HEK293 (cell line): ENCODE measurements around the gene NSUN3.

Source experiments
- FEZF1 ChIP-seq: fragments of 450-650 bp; formaldehyde crosslinking; IDR thresholded peaks from 2 replicates; pipeline ENCODE4 v1.5.1; 2016; ENCODE audit warnings: missing biosample characterization, missing genetic modification characterization
- GLIS1 ChIP-seq: fragments of 450-650 bp; formaldehyde crosslinking; IDR thresholded peaks from 2 replicates; pipeline ENCODE4 v1.5.1; 2016; ENCODE audit warnings: missing biosample characterization, missing genetic modification characterization
- GLIS2 ChIP-seq: fragments of 450-650 bp; formaldehyde crosslinking; IDR thresholded peaks from 2 replicates; pipeline ENCODE4 v1.5.1; 2016; ENCODE audit warnings: missing biosample characterization, missing genetic modification characterization
- KLF8 ChIP-seq: fragments of 450-650 bp; formaldehyde crosslinking; IDR thresholded peaks from 2 replicates; pipeline ENCODE4 v1.5.1; 2016; ENCODE audit warnings: missing biosample characterization, missing genetic modification characterization
- REPIN1 ChIP-seq: fragments of 450-650 bp; formaldehyde crosslinking; IDR thresholded peaks from 2 replicates; pipeline ENCODE4 v1.5.1; 2017; ENCODE audit warnings: missing biosample characterization, missing genetic modification characterization, low read depth
- REST ChIP-seq: fragments of 450-650 bp; formaldehyde crosslinking; IDR thresholded peaks from 2 replicates; pipeline ENCODE4 v1.5.1; 2016; ENCODE audit warnings: missing biosample characterization, missing genetic modification characterization
- SP2 ChIP-seq: fragments of 450-650 bp; formaldehyde crosslinking; IDR thresholded peaks from 2 replicates; pipeline ENCODE4 v1.5.1; 2016; ENCODE audit warnings: missing biosample characterization, missing genetic modification characterization
- SP7 ChIP-seq: fragments of 450-650 bp; formaldehyde crosslinking; IDR thresholded peaks from 2 replicates; pipeline ENCODE4 v1.5.1; 2016; ENCODE audit warnings: missing biosample characterization, missing genetic modification characterization
- YY2 ChIP-seq: fragments of 450-650 bp; formaldehyde crosslinking; IDR thresholded peaks from 2 replicates; pipeline ENCODE4 v1.5.1; 2016; ENCODE audit warnings: missing biosample characterization, missing genetic modification characterization
- ZBTB26 ChIP-seq: fragments of 450-650 bp; formaldehyde crosslinking; optimal IDR thresholded peaks from 2 replicates; pipeline ENCODE3; 2016; ENCODE audit warnings: missing biosample characterization, mild to moderate bottlenecking, missing genetic modification characterization
- ZBTB7A ChIP-seq: fragments of 450-650 bp; formaldehyde crosslinking; IDR thresholded peaks from 2 replicates; pipeline ENCODE4 v1.5.1; 2016; ENCODE audit warnings: low read depth, missing biosample characterization, missing genetic modification characterization
- ZBTB8A ChIP-seq: fragments of 450-650 bp; formaldehyde crosslinking; IDR thresholded peaks from 2 replicates; pipeline ENCODE4 v1.5.1; 2016; ENCODE audit warnings: missing biosample characterization, missing genetic modification characterization
- ZFP3 ChIP-seq: fragments of 450-650 bp; formaldehyde crosslinking; IDR thresholded peaks from 2 replicates; pipeline ENCODE4 v1.5.1; 2016; ENCODE audit warnings: low read depth, missing biosample characterization, missing genetic modification characterization
- ZNF211 ChIP-seq: fragments of 450-650 bp; formaldehyde crosslinking; IDR thresholded peaks from 2 replicates; pipeline ENCODE4 v1.5.1; 2016; ENCODE audit warnings: low read depth, missing biosample characterization, missing genetic modification characterization
- ZNF223 ChIP-seq: fragments of 450-650 bp; formaldehyde crosslinking; IDR thresholded peaks from 2 replicates; pipeline ENCODE4 v1.5.1; 2016; ENCODE audit warnings: missing biosample characterization, missing genetic modification characterization
- ZNF274 ChIP-seq, 2 experiments: fragments of 200-500 bp in 1 of 2; fragments of 450-650 bp in 1 of 2; sonication (Bioruptor generic) in 1 of 2; formaldehyde crosslinking in 1 of 2; IDR thresholded peaks; 2 replicates each; pipeline versions ENCODE4 v1.5.1 to v1.6.1; 2014 to 2016; ENCODE audit warnings: borderline replicate concordance in 1 of 2, inconsistent platforms in 1 of 2, low read length in 1 of 2, missing biosample characterization in 1 of 2, missing genetic modification characterization in 1 of 2
- ZNF292 ChIP-seq: fragments of 450-650 bp; formaldehyde crosslinking; IDR thresholded peaks from 2 replicates; pipeline ENCODE4 v1.5.1; 2016; ENCODE audit warnings: low read depth, missing biosample characterization, missing genetic modification characterization, borderline replicate concordance
- ZNF354C ChIP-seq: fragments of 450-650 bp; formaldehyde crosslinking; IDR thresholded peaks from 2 replicates; pipeline ENCODE4 v1.5.1; 2016; ENCODE audit warnings: missing biosample characterization, missing genetic modification characterization, low read depth, borderline replicate concordance
- ZNF366 ChIP-seq: fragments of 450-650 bp; formaldehyde crosslinking; conservative IDR thresholded peaks from 2 replicates; pipeline ENCODE4 v1.5.1; 2016; ENCODE audit warnings: missing biosample characterization, missing genetic modification characterization
- ZNF521 ChIP-seq: fragments of 450-650 bp; formaldehyde crosslinking; IDR thresholded peaks from 2 replicates; pipeline ENCODE4 v1.5.1; 2017; ENCODE audit warnings: missing biosample characterization, mild to moderate bottlenecking, missing genetic modification characterization
- ZNF544 ChIP-seq: fragments of 450-650 bp; formaldehyde crosslinking; IDR thresholded peaks from 2 replicates; pipeline ENCODE4 v1.5.0; 2017; ENCODE audit warnings: missing biosample characterization, missing genetic modification characterization
- ZNF561 ChIP-seq: fragments of 450-650 bp; IDR thresholded peaks from 2 replicates; pipeline ENCODE4 v1.5.1; 2018; ENCODE audit warnings: missing biosample characterization, missing genetic modification characterization, borderline replicate concordance
- ZNF600 ChIP-seq: fragments of 450-650 bp; formaldehyde crosslinking; IDR thresholded peaks from 2 replicates; pipeline ENCODE4 v1.5.1; 2016; ENCODE audit warnings: missing biosample characterization, missing genetic modification characterization
- ZNF626 ChIP-seq: fragments of 450-650 bp; sonication (Bioruptor Pico); formaldehyde crosslinking; IDR thresholded peaks from 2 replicates; pipeline ENCODE4 v1.5.1; 2018; ENCODE audit warnings: missing biosample characterization, missing genetic modification characterization, inconsistent platforms
- ZNF639 ChIP-seq: fragments of 450-650 bp; formaldehyde crosslinking; IDR thresholded peaks from 2 replicates; pipeline ENCODE4 v1.5.1; 2016; ENCODE audit warnings: missing biosample characterization, missing genetic modification characterization
- ZNF654 ChIP-seq: fragments of 450-650 bp; formaldehyde crosslinking; IDR thresholded peaks from 2 replicates; pipeline ENCODE4 v1.5.1; 2016; ENCODE audit warnings: low read depth, missing biosample characterization, missing genetic modification characterization
- ZNF768 ChIP-seq: fragments of 450-650 bp; formaldehyde crosslinking; IDR thresholded peaks from 2 replicates; pipeline ENCODE4 v1.5.1; 2018; ENCODE audit warnings: missing biosample characterization, mild to moderate bottlenecking, missing genetic modification characterization
- ZNF776 ChIP-seq: fragments of 450-650 bp; formaldehyde crosslinking; IDR thresholded peaks from 2 replicates; pipeline ENCODE4 v1.5.0; 2017; ENCODE audit warnings: missing biosample characterization, missing genetic modification characterization, borderline replicate concordance
- ZNF843 ChIP-seq: fragments of 450-650 bp; formaldehyde crosslinking; IDR thresholded peaks from 2 replicates; pipeline ENCODE4 v1.5.1; 2016; ENCODE audit warnings: missing biosample characterization, missing genetic modification characterization
- TF ChIP-seq, protein P1 (sequence below): fragments of 450-650 bp; formaldehyde crosslinking; IDR thresholded peaks from 2 replicates; pipeline ENCODE4 v1.5.1; 2016; ENCODE audit warnings: missing biosample characterization, missing genetic modification characterization
- TF ChIP-seq, protein P2 (sequence below): fragments of 450-650 bp; IDR thresholded peaks from 2 replicates; pipeline ENCODE4 v1.5.1; 2018; ENCODE audit warnings: missing biosample characterization, missing genetic modification characterization

The NSUN3 gene

DNA sequence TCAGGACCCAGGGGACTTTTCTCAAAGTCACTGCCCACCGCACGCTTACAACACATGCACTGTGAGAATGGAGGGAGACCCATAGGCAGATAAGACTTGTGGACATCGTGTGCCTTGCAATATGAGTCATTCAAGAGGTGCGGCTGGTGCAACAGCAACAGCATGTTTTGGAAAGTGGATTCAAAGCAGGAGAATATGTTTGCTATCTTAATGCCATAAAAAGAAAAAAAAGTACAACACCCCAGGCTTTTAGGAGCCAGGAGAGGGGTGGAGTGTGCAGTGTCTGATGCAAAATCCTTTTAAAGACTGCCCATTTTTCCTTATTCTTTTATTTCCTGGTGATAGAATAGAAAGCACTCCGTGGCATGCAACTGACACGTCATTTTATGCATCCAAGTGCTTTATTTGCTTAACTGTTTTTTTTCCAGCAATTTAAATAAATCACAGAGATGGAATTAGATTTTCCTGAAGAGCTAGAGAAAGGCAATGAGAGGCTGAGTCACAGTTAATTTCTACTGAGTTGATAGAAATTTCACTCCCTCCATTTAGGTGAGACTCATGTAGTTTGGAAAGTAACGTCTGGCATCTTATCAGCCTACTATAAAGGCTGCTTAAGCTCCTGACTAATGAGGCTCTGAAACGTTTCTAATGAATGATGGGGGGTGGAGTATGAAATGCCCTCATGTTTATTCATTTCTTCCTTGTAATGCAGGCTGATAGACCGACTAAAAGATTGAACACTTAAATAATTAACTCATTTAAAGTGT lies 96.4 kb downstream of the NSUN3 start (continued):
- TF ChIP-seq REST (tag by site-specific recombination) (no peak), ZNF639 (tag by site-specific recombination) (no peak; the same call in 1 of the 2 replicates), ZNF600 (tag by site-specific recombination) (no peak), ZNF211 (tag by site-specific recombination) (no peak), KLF8 (0 out of 2 replicates have a peak, but pooled peaks have one; percentile 10), ZBTB26 (no peak), ZNF292 (no peak), ZNF776 (tag by site-specific recombination) (no peak), ZNF626 (no peak), ZBTB8A (tag by site-specific recombination) (no peak), REPIN1 (tag by site-specific recombination) (no peak), ZFP3 (no peak), ZNF544 (tag by site-specific recombination) (no peak), ZNF843 (tag by site-specific recombination) (0 out of 2 replicates have a peak, but pooled peaks have one; percentile 38), ZNF366 (tag by site-specific recombination) (0 out of 2 replicates have a peak, but pooled peaks have one; percentile 34), ZNF521 (no peak), GLIS2 (tag by site-specific recombination) (no peak), YY2 (tag by site-specific recombination) (no peak), GLIS1 (tag by site-specific recombination) (peak; percentile 74), ZNF561 (no peak), SP7 (tag by site-specific recombination) (no peak), ZBTB7A (no peak), ZNF223 (tag by site-specific recombination) (no peak), ZNF768 (tag by site-specific recombination) (no peak), SP2 (tag by site-specific recombination) (no peak), ZNF354C (tag by site-specific recombination) (no peak), ZNF274 (IDR thresholded peaks at IDR 0.05; ENCODE audit: low read length) (no peak), ZNF274 (tag by site-specific recombination; IDR thresholded peaks at IDR 0.05; ENCODE audit: borderline replicate concordance) (no peak), ZNF654 (tag by site-specific recombination) (no peak), FEZF1 (tag by site-specific recombination) (peak; percentile 96)
- TF ChIP-seq, protein P1, sequence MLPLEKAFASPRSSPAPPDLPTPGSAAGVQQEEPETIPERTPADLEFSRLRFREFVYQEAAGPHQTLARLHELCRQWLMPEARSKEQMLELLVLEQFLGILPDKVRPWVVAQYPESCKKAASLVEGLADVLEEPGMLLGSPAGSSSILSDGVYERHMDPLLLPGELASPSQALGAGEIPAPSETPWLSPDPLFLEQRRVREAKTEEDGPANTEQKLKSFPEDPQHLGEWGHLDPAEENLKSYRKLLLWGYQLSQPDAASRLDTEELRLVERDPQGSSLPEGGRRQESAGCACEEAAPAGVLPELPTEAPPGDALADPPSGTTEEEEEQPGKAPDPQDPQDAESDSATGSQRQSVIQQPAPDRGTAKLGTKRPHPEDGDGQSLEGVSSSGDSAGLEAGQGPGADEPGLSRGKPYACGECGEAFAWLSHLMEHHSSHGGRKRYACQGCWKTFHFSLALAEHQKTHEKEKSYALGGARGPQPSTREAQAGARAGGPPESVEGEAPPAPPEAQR (tag by site-specific recombination) = no peak
- TF ChIP-seq, protein P2, sequence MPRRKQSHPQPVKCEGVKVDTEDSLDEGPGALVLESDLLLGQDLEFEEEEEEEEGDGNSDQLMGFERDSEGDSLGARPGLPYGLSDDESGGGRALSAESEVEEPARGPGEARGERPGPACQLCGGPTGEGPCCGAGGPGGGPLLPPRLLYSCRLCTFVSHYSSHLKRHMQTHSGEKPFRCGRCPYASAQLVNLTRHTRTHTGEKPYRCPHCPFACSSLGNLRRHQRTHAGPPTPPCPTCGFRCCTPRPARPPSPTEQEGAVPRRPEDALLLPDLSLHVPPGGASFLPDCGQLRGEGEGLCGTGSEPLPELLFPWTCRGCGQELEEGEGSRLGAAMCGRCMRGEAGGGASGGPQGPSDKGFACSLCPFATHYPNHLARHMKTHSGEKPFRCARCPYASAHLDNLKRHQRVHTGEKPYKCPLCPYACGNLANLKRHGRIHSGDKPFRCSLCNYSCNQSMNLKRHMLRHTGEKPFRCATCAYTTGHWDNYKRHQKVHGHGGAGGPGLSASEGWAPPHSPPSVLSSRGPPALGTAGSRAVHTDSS (tag by site-specific recombination) = no peak
